HG02970 (cell line): Measurements from ENCODE around the gene SH3BGRL2.

Source experiments
- ATAC-seq: cut with Tn5 transposase; IDR thresholded peaks from one replicate; pipeline ENCODE4 v1.9.1; 2021; ENCODE audit warnings: mild to moderate bottlenecking, moderate library complexity, moderate number of reproducible peaks; ENCODE audit not compliant: unreplicated experiment, low FRiP score

SH3BGRL2 gene

GRCh38 chr6:79687759-79688158, 56.6 kb downstream of the SH3BGRL2 start:
- ATAC-seq: no peak

GRCh38 chr6:79694156-79694555, 63.0 kb downstream of the SH3BGRL2 start:
- ATAC-seq: no peak

GRCh38 chr6:79694623-79695343, 63.7 kb downstream of the SH3BGRL2 start:
- no peak for ATAC-seq

- ATAC-seq: no peak
Observed at GRCh38 chr6:79697430-79697829, 66.3 kb downstream of the SH3BGRL2 start.

- no peak for ATAC-seq
Observed at GRCh38 chr6:79699606-79700005, 68.5 kb downstream of the SH3BGRL2 start.

GRCh38 chr6:79702691-79703090, 71.6 kb downstream of the SH3BGRL2 start:
- no peak for ATAC-seq

GRCh38 chr6:79704200-79704599, 73.1 kb downstream of the SH3BGRL2 start:
- no peak for ATAC-seq

GRCh38 chr6:79705456-79705995, 74.4 kb downstream of the SH3BGRL2 start:
- ATAC-seq: no peak

GRCh38 chr6:79706527-79706926, 75.4 kb downstream of the SH3BGRL2 start:
- ATAC-seq: no peak

- ATAC-seq: no peak
Observed at GRCh38 chr6:79707621-79708020, 76.5 kb downstream of the SH3BGRL2 start.

- ATAC-seq: no peak
Observed at GRCh38 chr6:79708095-79708791, 77.1 kb downstream of the SH3BGRL2 start.

- ATAC-seq: no peak
Observed at GRCh38 chr6:79710127-79710526, 79.0 kb downstream of the SH3BGRL2 start.

- no peak for ATAC-seq
Observed at GRCh38 chr6:79711167-79711566, 80.0 kb downstream of the SH3BGRL2 start.

GRCh38 chr6:79712144-79712543, 81.0 kb downstream of the SH3BGRL2 start:
- no peak for ATAC-seq

- no peak for ATAC-seq
Observed at GRCh38 chr6:79712616-79713135, 81.5 kb downstream of the SH3BGRL2 start.

- no peak for ATAC-seq
Observed at GRCh38 chr6:79713701-79714322, 82.7 kb downstream of the SH3BGRL2 start.

- no peak for ATAC-seq
Observed at GRCh38 chr6:79717989-79718388, 86.9 kb downstream of the SH3BGRL2 start.

- ATAC-seq: no peak
Observed at GRCh38 chr6:79718509-79719247, 87.5 kb downstream of the SH3BGRL2 start.

GRCh38 chr6:79719248-79719960, 88.3 kb downstream of the SH3BGRL2 start:
- ATAC-seq: no peak

GRCh38 chr6:79724816-79725215, 93.7 kb downstream of the SH3BGRL2 start:
- ATAC-seq: no peak
